GM19395 (cell line): ENCODE data around the gene SLC22A14.

Experiments used
- ATAC-seq: cut with Tn5 transposase; IDR thresholded peaks from one replicate; pipeline ENCODE4 v1.9.1; 2021; ENCODE audit warnings: mild to moderate bottlenecking, moderate library complexity; ENCODE audit not compliant: unreplicated experiment

SLC22A14 gene

GRCh38 chr3:38335263-38335662, 53.2 kb downstream of the SLC22A14 start:
- no peak for ATAC-seq

GRCh38 chr3:38337703-38338102, 55.6 kb downstream of the SLC22A14 start:
- no peak for ATAC-seq

DNA sequence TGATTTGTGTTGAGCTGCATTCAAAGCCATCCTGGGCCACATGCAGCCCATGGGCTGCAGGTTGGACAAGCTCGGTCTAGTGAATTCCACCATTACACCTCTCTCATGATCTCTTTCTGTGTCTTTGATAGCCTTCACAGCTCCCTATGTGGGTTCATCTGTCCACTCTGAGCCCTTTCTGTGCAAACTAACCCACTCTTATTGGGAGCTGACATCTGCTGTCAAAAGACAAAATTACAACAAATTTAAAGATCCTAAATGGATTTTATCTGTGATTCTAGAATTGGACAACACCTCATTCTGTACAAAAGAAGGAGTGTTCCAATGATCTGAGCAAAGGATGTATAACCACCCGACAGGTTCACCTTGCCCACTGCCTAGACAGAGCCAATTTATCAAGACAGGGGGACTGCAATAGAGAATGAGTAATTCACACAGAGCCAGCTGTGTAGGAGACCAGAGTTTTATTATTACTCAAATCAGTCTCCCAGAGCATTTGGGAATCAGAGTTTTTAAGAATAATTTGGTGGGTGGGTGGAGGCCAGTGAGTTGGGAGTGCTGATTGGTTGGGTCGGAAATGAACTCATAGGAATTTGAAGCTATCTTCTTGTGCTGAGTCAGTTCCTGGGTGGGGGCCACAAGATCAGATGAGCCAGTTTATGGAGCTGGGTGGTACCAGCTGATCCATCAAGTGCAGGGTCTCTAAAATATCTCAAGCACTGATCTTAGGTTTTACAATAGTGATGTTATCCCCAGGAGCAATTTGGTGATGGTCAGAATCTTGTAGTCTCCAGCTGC, 61.9 kb downstream of the SLC22A14 start:
- ATAC-seq: no peak

DNA sequence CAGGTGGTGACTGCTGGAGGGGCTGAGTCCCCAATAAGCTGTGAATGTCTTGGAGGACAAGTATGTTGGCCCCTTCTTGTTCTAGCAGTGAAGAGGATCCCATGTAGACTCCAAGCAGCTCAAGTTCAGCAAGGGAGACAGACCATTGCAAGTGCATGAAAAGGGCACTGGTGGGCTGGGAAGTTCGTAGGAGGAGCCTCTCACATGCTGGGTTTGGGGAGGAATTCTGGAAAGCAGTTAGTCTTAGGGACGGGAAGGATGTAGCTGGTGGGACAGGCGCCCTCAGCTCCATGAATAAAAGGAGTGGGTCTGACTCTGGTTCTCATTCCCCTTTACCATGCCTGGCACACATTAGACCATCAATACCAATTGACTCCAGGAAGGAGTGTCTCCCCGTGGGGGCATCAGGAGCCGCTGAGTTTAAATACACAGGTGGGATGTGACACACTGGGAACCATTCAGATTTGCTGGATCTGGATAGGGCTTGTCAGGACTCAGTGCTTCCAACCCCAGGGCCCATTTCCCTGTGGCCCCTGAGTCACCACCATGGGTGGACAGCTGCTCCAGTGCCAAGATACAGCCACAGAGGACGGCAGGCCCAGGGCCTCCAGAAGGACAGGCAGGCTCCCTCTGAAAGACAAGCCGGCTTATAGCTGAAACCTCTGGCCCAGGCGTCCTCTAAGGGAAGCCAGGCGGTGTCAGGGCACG, 63.9 kb downstream of the SLC22A14 start:
- peak; percentile 39 for ATAC-seq

- ATAC-seq: peak; percentile 95
These were observed 64.7 kb downstream of the SLC22A14 start, which contains the start of gene XYLB for GRCh38 chr3:38346587-38347410. Gene XYLB, plus strand, starts transcription at chr3:38346785. Its CDS starts 84 bp downstream, at chr3:38346869.

GRCh38 chr3:38347421-38348200, 65.5 kb downstream of the SLC22A14 start:
- no peak for ATAC-seq

DNA sequence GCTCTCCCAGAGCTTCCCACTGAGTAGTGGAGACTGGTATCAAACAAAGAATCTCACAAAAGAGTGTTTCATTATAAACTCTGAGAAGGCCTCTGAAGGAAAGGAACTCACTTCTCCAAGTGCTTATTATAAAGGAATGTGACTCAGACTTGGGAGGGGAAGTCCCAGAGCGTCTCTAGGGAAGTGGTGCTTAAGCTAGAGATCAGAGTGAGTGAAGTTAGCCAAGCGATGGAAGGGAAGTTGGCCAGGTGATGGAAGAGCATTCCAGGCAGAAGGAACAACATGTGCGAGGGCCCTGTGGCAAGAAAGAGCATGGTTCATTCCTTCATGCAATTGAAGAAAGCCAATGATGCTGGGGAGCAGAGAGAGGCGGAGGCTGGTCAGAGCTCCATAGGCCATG, 66.8 kb downstream of the SLC22A14 start:
- no peak for ATAC-seq

DNA sequence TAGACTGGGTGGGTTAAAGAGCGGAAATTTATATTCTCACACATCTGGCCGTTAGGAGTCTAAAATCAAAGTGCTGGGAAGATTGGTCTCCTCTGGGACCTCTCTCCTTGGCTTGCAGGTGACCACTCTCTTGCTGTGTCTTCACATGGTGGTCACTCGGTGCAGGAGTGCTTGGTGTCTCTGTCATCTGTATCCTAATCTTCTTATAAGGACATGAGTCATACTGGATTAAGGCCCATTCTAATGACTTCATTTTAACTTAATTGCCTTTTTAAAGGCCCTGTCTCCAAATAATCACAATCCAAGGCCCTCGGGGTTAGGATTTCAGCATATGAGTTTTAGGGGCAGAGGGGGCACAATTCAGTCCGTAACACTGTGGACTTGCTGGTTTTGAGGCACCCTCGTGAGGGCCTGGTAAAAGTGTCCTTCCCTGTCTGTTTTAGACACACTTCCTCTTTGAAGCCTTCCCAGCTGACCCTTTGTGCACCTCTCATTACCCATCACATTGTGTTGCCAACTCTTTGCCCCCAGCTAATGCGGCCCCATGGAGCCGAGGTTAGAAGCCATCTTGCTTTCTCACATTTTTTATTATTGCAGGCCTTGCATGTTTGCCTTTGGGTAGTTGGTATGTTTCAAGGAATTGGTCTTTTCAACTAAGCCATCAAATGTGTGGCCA, 67.7 kb downstream of the SLC22A14 start:
- no peak for ATAC-seq

GRCh38 chr3:38353151-38353550, 71.1 kb downstream of the SLC22A14 start:
- no peak for ATAC-seq

DNA sequence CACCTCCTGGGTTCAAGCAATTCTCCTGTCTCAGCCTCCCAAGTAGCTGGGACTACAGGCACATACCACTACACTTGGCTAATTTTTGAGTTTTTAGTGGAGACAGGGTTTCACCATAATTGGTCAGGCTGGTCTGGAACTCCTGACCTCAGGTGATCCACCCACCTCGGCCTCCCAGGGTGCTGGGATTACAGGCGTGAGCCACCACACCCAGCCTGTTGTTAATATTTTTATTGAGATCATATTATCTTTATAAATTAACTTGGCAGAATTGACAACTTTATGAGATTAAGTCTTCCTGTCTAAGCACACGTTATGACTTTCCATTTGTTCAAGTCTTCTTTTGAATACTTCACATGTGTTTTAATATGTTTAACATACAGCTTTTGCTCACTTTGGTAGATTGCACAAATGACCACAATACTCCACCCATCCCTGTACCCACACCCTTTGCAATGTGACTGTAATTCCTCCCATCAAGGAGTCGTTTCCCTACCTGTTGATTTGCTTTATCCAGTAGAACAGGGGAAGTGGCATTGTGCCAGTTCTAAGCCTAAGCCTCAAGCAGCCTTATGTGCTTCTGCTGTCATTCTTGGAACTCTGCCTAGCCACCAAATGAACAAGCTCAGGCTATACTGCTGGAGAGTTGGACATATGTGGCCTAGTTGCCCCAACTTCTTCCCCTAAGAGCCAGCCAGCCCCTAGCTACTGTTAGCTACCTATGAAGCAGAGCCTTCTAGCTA, 72.7 kb downstream of the SLC22A14 start:
- ATAC-seq: no peak

- no peak for ATAC-seq
These were observed 76.9 kb downstream of the SLC22A14 start for GRCh38 chr3:38359038-38359437.

DNA sequence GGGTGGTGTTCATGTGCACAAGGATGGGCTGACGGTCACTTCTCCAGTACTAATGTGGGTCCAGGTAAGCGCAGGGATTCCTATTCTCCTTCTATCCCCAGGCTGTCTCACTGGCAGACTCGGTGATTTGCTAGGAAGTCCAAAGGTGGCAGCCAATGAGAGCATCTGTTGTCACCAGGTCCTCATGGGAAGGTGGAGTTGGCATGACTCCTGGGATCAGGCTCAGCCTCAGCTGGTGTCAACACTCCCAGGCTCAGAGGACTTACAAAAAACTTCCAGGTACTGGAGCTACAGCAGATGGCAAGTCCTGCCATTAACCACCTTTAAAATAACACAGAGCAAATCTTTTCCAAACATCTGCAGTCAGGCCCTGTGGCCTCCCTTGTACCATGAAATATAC, 78.3 kb downstream of the SLC22A14 start:
- no peak for ATAC-seq

GRCh38 chr3:38361496-38361895, 79.4 kb downstream of the SLC22A14 start:
- no peak for ATAC-seq

DNA sequence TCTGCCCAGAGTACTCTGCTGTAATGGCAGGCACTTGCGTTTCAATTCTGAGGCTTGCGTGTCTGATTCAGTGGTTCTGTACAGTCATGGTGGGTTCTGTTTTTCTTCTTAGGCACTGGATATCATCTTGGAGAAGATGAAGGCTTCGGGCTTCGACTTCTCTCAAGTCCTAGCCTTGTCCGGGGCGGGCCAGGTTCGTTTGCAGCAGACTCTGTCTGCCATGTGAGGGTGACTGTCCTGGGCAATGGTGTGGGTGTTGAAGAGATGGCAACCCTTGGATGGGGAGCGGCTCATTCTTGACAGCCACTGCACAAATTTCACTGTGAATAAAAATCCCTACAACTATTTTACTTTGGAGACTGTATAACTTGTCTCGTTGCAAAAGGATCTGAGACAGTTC, 80.7 kb downstream of the SLC22A14 start:
- no peak for ATAC-seq

DNA sequence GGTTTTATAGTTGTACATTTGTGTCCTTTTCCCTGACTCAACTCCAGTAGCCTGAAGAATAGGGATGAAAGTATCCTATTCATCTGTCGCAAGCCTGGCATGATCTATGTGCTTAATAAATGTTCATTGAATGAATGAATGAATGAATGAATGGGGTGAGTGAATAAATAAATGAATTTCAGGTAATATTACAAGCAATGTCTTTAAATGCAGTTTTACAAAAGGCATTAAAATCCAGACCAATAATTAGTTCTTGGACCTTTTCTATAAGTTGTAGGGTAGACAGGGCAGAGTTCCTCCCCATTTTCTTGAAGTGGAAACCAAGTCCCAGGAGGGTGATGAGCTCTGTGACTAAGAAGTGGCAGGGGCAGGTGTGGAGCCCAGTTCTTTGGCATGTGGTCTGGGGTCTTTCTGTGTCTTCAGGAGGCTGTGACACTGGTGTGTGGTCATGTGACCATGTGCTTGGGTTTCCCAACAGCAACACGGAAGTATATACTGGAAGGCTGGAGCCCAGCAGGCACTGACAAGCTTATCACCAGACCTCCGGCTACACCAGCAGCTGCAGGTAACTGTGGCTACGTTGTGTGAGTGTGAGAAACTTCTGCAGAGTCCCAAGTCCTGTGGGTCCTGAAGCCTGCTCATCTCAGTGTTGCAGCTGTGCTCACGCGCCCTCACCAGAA, 82.8 kb downstream of the SLC22A14 start:
- no peak for ATAC-seq

DNA sequence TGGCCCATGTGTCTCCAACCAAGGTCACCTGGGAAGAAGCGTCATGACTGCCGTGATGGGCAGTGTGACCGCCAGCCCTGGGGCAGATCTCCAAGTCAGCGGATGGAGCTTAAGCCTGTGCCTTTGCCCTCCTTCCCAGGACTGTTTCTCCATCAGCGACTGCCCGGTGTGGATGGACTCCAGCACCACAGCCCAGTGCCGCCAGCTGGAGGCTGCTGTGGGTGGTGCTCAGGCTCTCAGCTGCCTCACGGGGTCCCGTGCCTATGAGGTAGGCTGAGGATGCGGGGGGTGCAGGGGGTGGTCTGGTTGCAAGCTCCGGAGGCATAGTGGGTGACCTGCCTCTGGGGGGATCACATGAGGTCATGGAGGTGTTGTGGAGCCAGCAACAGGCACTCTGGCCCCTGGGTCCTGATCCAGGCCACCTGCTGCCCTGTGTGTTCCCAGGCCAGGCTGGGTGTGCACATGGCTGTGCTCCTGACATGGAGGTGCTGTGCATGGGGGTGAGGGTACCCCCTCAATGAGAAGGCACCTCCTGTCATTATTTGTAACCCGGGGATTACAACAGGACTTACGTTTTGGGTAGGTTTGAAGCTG, 83.5 kb downstream of the SLC22A14 start:
- ATAC-seq: no peak

DNA sequence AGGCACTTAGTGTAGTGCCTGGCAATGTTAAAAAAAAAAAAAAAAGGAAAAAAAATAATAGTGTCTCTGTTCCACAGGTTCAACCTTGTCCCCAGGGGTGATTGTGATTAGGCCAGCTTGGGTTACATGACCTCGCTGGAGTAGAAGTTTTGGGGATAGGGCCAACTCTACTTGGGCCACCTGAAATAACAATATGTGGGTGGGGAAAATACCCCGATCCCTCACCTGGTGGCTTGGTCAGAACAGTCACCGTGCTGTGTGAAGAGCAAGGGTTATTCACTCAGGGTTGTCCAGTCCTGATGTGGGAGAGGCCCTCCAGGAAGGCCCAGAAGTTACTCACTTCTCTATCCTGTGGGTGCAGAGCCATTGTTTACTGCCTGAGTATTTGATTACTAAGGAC, 84.0 kb downstream of the SLC22A14 start:
- no peak for ATAC-seq

DNA sequence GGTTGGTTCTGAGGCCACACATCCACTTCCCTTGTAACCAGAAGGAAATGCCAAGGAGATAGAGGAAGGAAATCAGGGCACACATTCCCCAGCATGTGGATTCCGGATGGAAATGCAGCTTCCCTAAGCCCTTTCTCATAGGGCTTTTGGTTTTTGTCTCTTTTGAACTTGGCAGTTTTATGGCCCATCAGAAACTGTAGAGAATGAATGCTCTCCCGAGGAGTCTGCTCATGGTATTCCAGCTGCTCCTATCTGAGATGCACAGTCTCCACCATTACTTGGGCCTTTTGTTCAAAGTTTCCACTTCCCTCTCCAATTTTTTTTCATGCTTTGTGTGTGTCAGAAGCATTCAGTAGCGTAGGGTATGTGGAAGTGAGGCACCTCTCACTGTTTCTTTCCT, 85.7 kb downstream of the SLC22A14 start:
- ATAC-seq: no peak
